ENCODE results near the gene SLAMF7.

GRCh38 chr1:160759740-160760139 is 20.7 kb downstream of the SLAMF7 start:
- TF ChIP-seq, protein P1, sequence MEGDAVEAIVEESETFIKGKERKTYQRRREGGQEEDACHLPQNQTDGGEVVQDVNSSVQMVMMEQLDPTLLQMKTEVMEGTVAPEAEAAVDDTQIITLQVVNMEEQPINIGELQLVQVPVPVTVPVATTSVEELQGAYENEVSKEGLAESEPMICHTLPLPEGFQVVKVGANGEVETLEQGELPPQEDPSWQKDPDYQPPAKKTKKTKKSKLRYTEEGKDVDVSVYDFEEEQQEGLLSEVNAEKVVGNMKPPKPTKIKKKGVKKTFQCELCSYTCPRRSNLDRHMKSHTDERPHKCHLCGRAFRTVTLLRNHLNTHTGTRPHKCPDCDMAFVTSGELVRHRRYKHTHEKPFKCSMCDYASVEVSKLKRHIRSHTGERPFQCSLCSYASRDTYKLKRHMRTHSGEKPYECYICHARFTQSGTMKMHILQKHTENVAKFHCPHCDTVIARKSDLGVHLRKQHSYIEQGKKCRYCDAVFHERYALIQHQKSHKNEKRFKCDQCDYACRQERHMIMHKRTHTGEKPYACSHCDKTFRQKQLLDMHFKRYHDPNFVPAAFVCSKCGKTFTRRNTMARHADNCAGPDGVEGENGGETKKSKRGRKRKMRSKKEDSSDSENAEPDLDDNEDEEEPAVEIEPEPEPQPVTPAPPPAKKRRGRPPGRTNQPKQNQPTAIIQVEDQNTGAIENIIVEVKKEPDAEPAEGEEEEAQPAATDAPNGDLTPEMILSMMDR (IDR thresholded peaks at IDR 0.05) = no peak
- no peak for TF ChIP-seq POLR2A (IDR thresholded peaks at IDR 0.05)
- TF ChIP-seq EP300 (IDR thresholded peaks at IDR 0.05) = no peak
